Right lobe of liver (tissue), 4 donors: ENCODE results near the gene HDDC2.

ENCODE experiments used
- POLR2A ChIP-seq: fragments of 450-650 bp; IDR thresholded peaks from one replicate; pipeline ENCODE4 v1.6.1; 2017; ENCODE audit warnings: antibody characterized with exemption, mild to moderate bottlenecking
- TF ChIP-seq, protein P1 (sequence below), 4 donors: fragments of 200-600 bp in 3 of 4; fragments of 450-650 bp in 1 of 4; IDR thresholded peaks; one replicate each; pipeline versions ENCODE4 v1.5.1 to v1.8.0; 2016 to 2022; ENCODE audit warnings: antibody characterized with exemption in 4 of 4, mild to moderate bottlenecking in 2 of 4
- donor health status: DM: no; HTN: no; CAD: no.
- donor health status: DM: no; HTN: no; CAD: no.
- donor health status: DM: no; HTN: yes; CAD: no.

DNA sequence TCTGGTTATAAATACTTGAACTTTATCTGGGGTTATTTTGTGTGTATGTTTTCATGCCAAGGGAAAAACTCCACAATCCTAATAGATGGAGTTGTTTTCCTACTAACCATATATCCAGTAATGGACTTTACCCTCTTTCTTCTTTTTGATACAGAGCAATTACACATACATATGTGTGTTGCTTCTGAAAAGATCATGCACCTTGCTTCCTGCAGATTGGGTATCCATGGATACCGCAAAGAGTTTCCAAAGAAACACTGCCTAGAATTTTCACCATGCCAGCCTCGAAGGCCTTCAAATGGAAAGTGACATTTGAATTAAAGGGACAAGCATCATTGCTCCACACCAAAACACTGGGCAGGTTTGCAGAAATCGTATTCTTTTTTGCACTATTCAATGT lies 26.8 kb downstream of the HDDC2 start:
- TF ChIP-seq POLR2A, result no peak
- TF ChIP-seq, protein P1, sequence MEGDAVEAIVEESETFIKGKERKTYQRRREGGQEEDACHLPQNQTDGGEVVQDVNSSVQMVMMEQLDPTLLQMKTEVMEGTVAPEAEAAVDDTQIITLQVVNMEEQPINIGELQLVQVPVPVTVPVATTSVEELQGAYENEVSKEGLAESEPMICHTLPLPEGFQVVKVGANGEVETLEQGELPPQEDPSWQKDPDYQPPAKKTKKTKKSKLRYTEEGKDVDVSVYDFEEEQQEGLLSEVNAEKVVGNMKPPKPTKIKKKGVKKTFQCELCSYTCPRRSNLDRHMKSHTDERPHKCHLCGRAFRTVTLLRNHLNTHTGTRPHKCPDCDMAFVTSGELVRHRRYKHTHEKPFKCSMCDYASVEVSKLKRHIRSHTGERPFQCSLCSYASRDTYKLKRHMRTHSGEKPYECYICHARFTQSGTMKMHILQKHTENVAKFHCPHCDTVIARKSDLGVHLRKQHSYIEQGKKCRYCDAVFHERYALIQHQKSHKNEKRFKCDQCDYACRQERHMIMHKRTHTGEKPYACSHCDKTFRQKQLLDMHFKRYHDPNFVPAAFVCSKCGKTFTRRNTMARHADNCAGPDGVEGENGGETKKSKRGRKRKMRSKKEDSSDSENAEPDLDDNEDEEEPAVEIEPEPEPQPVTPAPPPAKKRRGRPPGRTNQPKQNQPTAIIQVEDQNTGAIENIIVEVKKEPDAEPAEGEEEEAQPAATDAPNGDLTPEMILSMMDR (IDR thresholded peaks at IDR 0.05), result no peak
